HL-60 (cell line): ENCODE data around the gene YDJC.
"Not testable (repeated sequence)": the region's sequence is repeated elsewhere in the genome, so short reads cannot be mapped to it uniquely, and the experiment has no call there.

ENCODE experiments used
- DNase-seq, 2 experiments: peaks; one replicate each; pipeline ENCODE4 v3.0.0-alpha.2; 2010 to 2020; ENCODE audit warnings: low read depth in 1 of 2, low spot score in 1 of 2
- H3K27ac ChIP-seq: fragments of 250-450 bp; sonication (Bioruptor Pico); replicated peaks from 2 replicates; pipeline ENCODE4 v1.5.1; 2020; ENCODE audit warnings: mild to moderate bottlenecking, moderate library complexity
- H3K27me3 ChIP-seq: fragments of 250-450 bp; sonication (Bioruptor Pico); 2 replicates; pipeline ENCODE4 v1.5.1; 2021; ENCODE audit warnings: mild to moderate bottlenecking, moderate library complexity; ENCODE audit not compliant: insufficient read depth, poor library complexity, severe bottlenecking
- H3K4me3 ChIP-seq: replicated peaks from 2 replicates; pipeline ENCODE4 v1.5.1; 2011; ENCODE audit warnings: mild to moderate bottlenecking, control low read depth, low read length; ENCODE audit not compliant: insufficient read depth
- GABPA ChIP-seq: IDR thresholded peaks from 2 replicates; pipeline ENCODE4 v1.6.1; 2012; ENCODE audit warnings: low read depth
- POLR2AphosphoS5 ChIP-seq: IDR thresholded peaks from 2 replicates; pipeline ENCODE4 v1.6.1; 2012; ENCODE audit warnings: low read depth
- SPI1 ChIP-seq: IDR thresholded peaks from 2 replicates; pipeline ENCODE4 v1.6.1; 2012; ENCODE audit warnings: low read depth, mild to moderate bottlenecking, borderline replicate concordance
- TF ChIP-seq, protein P1 (sequence below): IDR thresholded peaks from one replicate; pipeline ENCODE4 v1.5.1; 2011; ENCODE audit warnings: low read length, control low read depth, inconsistent platforms; ENCODE audit not compliant: insufficient read depth
- TF ChIP-seq, protein P2 (sequence below): IDR thresholded peaks from 2 replicates; pipeline ENCODE4 v1.6.1; 2012; ENCODE audit warnings: low read depth; ENCODE audit not compliant: insufficient replicate concordance

Gene YDJC

DNA sequence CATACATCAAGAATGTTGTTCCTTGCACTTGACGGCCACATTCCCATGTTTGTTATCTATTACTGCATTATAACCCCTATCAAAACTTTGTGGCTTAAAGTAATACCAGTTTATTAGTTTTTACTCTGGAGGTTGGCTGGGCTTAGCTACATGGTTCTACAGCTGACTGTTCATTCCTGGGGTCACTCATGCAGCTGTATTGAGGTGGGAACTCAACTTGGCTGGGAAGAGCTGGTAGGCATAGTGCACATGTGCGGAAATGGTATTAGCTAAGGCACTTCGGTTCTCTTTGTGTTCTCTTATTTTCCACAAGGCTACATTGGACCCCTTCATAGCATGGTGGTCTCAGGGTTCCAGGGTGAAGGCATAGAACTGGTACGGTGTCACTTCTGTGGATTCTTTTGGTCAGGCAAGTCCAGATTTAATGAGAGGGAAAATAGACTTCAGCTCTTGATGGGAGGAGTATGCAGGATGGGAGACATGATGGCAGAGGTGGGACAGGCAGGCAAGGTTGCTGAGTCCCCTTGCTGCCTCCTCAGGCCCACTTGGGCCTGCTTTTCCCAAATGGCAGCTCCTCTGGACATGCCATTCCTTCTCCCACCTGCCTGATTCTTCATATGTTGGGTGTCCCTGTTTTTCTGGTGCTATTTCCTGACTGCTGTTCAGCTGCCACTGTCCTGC lies 16.1 kb downstream of the YDJC start:
- TF ChIP-seq POLR2AphosphoS5 (no peak), SPI1 (no peak), GABPA (no peak)
- TF ChIP-seq, protein P1, sequence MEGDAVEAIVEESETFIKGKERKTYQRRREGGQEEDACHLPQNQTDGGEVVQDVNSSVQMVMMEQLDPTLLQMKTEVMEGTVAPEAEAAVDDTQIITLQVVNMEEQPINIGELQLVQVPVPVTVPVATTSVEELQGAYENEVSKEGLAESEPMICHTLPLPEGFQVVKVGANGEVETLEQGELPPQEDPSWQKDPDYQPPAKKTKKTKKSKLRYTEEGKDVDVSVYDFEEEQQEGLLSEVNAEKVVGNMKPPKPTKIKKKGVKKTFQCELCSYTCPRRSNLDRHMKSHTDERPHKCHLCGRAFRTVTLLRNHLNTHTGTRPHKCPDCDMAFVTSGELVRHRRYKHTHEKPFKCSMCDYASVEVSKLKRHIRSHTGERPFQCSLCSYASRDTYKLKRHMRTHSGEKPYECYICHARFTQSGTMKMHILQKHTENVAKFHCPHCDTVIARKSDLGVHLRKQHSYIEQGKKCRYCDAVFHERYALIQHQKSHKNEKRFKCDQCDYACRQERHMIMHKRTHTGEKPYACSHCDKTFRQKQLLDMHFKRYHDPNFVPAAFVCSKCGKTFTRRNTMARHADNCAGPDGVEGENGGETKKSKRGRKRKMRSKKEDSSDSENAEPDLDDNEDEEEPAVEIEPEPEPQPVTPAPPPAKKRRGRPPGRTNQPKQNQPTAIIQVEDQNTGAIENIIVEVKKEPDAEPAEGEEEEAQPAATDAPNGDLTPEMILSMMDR, result no peak
- TF ChIP-seq, protein P2, sequence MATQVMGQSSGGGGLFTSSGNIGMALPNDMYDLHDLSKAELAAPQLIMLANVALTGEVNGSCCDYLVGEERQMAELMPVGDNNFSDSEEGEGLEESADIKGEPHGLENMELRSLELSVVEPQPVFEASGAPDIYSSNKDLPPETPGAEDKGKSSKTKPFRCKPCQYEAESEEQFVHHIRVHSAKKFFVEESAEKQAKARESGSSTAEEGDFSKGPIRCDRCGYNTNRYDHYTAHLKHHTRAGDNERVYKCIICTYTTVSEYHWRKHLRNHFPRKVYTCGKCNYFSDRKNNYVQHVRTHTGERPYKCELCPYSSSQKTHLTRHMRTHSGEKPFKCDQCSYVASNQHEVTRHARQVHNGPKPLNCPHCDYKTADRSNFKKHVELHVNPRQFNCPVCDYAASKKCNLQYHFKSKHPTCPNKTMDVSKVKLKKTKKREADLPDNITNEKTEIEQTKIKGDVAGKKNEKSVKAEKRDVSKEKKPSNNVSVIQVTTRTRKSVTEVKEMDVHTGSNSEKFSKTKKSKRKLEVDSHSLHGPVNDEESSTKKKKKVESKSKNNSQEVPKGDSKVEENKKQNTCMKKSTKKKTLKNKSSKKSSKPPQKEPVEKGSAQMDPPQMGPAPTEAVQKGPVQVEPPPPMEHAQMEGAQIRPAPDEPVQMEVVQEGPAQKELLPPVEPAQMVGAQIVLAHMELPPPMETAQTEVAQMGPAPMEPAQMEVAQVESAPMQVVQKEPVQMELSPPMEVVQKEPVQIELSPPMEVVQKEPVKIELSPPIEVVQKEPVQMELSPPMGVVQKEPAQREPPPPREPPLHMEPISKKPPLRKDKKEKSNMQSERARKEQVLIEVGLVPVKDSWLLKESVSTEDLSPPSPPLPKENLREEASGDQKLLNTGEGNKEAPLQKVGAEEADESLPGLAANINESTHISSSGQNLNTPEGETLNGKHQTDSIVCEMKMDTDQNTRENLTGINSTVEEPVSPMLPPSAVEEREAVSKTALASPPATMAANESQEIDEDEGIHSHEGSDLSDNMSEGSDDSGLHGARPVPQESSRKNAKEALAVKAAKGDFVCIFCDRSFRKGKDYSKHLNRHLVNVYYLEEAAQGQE, result no peak
- H3K27me3 ChIP-seq, result no peaks in the 10 kb centered on the region
- DNase-seq, result no peak
- no peak overlapping the region for H3K27ac ChIP-seq
- H3K4me3 ChIP-seq, result no peak overlapping the region

DNA sequence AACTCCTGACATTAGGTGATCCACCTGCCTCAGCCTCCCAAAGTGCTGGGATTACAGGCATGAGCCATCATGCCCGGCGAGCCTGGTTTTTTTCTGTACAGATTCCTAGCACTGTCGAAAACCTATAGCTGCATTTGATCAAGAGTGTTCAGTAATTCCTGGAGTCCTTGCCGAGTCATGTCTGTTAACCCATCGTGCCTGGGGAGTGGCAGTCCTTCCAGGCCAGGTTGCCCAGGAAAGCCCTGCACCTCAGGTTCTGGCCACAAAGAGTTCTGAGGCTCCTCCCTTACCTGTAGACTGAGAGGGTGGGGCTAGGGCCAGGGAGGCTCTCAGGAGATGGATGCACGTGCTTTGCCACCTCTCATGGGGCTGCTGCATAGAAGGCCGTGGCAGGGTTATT lies 17.0 kb downstream of the YDJC start:
- no peak overlapping the region for H3K27ac ChIP-seq
- no peaks in the 10 kb centered on the region for H3K27me3 ChIP-seq
- no peak overlapping the region for H3K4me3 ChIP-seq
- TF ChIP-seq, protein P2, result no peak
- no peak for TF ChIP-seq SPI1
- TF ChIP-seq, protein P1, result no peak
- TF ChIP-seq POLR2AphosphoS5, result no peak
- TF ChIP-seq GABPA, result no peak
- DNase-seq, result no peak

DNA sequence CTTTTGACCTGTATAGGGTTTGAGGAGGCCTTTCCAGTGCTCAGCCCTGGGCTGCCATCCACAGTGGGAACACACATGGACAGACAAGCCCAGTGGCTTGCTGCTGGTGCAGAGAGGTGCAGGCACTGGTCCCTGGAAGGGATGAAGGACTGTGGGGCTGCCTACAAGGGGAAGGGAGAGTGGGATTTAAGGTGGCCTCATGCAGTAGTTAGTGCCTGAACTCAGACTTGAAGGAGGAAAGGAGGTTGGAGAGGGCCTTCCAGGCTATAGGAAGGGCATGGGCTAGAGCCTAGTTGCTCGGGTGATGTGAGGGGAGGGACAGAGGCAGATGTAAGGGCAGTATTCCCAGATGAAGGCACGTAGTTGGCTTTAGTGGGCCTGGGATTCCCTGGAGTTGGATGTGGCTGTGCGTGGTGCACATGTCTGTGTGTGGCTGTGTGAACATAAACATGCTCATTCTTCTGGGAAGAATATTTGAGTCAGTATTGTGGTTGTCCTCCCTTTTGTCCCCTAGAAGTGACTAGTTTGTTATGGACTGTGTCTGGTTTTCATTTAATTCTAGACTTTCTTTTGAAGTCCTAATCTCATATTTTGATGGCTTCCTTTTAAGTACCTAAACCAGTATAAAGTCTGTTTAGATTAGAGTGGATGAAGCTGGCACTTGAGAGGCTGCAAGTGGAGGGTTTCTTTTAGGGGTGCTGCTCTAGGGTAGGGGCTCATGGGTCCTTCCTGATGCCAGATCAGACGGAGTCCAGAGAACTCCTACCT lies 18.4 kb downstream of the YDJC start:
- no peak overlapping the region for H3K4me3 ChIP-seq
- TF ChIP-seq SPI1, result no peak
- TF ChIP-seq, protein P1, result no peak
- TF ChIP-seq POLR2AphosphoS5, result no peak
- no peak for TF ChIP-seq GABPA
- TF ChIP-seq, protein P2, result no peak

DNA sequence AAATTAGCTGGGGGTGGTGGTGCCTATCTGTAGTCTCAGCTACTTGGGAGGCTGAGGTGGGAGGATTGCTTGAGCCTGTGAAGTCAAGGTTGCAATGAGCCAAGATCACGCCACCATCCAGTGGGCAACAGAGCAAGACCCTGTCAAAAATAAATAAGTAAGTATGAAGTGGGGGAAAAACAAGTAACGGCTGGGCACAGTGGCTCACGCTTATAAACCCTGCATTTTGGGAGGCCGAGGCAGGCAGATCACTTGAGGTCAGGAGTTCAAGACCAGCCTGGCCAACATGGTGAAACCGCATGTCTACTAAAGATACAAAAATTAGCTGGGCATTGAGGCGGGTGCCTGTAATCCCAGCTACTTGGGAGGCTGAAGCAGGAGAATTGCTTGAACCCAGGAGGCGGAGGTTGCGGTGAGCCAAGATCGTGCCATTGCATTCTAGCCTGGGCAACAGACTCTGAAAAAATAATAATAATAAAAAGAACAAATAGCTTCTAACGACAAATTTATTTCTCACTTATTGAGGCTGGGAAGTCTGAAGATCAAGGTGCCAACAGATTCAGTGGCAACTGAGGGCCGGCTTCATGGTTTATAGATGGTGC lies 20.2 kb downstream of the YDJC start:
- not testable (repeated sequence) for DNase-seq, H3K4me3 ChIP-seq, H3K27ac ChIP-seq, H3K27me3 ChIP-seq

More for the DNA sequence above, 18.4 kb downstream of the YDJC start:
- Histone ChIP-seq H3K27ac (no peak overlapping the region), H3K27me3 (no peaks in the 10 kb centered on the region)
- no peak for DNase-seq
